ENCODE measurements around the gene TNIP1.

The TNIP1 gene

DNA sequence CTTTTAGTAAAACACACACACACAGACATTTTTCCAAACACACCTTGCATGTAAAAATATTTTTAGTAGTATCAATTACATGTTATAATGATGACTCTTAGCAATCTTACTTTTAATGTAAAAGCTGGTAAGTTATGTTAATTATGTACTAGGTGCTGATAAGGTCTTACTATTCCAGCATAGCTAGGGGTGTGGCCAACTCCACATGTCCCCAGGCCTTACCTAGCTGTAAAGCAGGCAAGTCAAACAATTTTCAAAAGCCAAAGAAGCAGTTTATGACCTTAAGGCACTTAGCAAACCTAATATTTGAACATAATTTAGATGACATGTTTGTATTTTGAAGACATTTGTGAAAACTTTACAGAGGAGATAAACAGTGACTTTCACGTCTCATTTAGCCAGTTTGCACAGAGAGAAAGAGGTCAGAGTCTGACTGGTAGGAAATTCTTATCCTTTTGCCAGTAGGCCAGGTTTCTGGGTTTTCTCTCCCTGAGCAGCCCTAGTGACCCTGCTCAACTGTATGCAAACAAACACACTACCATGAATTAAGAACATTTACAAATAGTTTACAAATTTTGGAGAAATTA is 86.9 kb downstream of the TNIP1 start:
- ATAC-seq, result no peak

DNA sequence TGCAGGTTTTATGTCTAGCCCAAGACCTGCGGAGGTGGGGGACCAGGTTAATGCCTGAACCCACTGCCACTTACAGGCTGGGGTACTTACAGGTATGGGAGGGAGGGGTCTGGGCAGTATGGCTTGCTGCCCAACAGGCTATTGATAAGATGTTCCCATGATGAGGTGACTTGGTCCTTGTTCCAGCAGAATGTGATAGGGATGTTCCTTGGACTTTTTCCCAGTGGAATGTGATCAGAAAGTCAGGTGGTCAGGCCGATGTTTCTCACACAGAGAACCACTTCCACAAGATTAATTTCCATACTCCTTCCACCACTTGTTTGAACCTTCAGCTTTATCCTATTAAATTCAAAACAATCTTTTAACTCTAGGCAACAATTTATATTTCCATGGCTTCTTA is 87.4 kb downstream of the TNIP1 start:
- ATAC-seq, result no peak

- ATAC-seq, result no peak
Measured at GRCh38 chr5:150992705-150993104, 88.1 kb downstream of the TNIP1 start.

DNA sequence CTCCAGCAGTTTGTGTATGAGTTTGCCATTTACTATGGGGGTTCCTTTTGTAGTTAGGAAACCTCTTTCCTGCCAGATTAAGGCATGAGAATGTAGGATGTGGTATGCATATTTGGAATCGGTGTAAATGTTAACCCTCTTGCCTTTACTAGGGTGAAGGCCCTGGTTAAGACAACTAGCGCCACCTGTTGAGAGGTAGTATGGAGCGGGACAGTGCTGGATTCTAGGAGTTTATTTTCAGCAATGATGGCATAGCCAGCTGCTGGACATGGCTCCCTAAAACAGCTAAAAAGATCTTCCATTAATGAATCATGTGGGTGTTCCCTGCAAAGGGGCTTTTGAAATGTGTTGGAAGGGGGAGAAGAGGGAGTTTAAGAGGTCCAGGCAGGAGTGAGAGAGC is 91.1 kb downstream of the TNIP1 start:
- ATAC-seq, result no peak

GRCh38 chr5:150987746-150988145 is 93.1 kb downstream of the TNIP1 start:
- ATAC-seq, result no peak
